GM13976 (cell line): ENCODE data around the gene MEF2A.

Experiments used
- DNase-seq: peaks from one replicate; pipeline ENCODE4 v3.0.0; 2012; ENCODE audit warnings: low spot score
- CTCF ChIP-seq: IDR thresholded peaks from 2 replicates; pipeline ENCODE4 v1.5.1; 2012; ENCODE audit warnings: borderline replicate concordance, mild to moderate bottlenecking; ENCODE audit not compliant: insufficient read depth; ENCODE audit errors: extremely low read depth, missing control alignments, control extremely low read depth
- in situ Hi-C: fragments of 300-500 bp; cut with MboI; formaldehyde crosslinking; loops from one replicate; pipeline ENCODE4 v1.12.0; 2022; ENCODE audit warnings: low sequenced_read_pairs, mixed read lengths, inconsistent platforms; ENCODE audit not compliant: unreplicated experiment

The MEF2A gene

GRCh38 chr15:99692825-99693224 is 127.0 kb downstream of the MEF2A start:
- no peak for DNase-seq
- TF ChIP-seq CTCF = no peak
- in situ Hi-C loops = no loop called here

GRCh38 chr15:99696096-99696495 is 130.3 kb downstream of the MEF2A start:
- no peak for TF ChIP-seq CTCF
- in situ Hi-C loops = no loop called here
- DNase-seq = no peak

- in situ Hi-C loops = loop anchor here (10.0 kb wide), 1 partner anchor 418 kb away; no protein-coding TSS in a partner anchor
- no peak for TF ChIP-seq CTCF
- DNase-seq = no peak
Measured at GRCh38 chr15:99702895-99703602, 137.3 kb downstream of the MEF2A start.

GRCh38 chr15:99703603-99704443 is 138.0 kb downstream of the MEF2A start:
- no peak for TF ChIP-seq CTCF
- in situ Hi-C loops = loop anchor here (10.0 kb wide), 1 partner anchor 419 kb away; no protein-coding TSS in a partner anchor
- DNase-seq = peak; percentile 62

GRCh38 chr15:99704444-99704838 is 138.7 kb downstream of the MEF2A start:
- in situ Hi-C loops = loop anchor here (10.0 kb wide), 1 partner anchor 420 kb away; no protein-coding TSS in a partner anchor
- peak; percentile 62 for TF ChIP-seq CTCF
- peak; percentile 61 for DNase-seq

- TF ChIP-seq CTCF = no peak
- in situ Hi-C loops = loop anchor here (10.0 kb wide), 1 partner anchor 422 kb away; no protein-coding TSS in a partner anchor
- DNase-seq = no peak
Measured at GRCh38 chr15:99706557-99707303, 140.9 kb downstream of the MEF2A start.
